ENCODE results near the gene GAB1.

The GAB1 gene

DNA sequence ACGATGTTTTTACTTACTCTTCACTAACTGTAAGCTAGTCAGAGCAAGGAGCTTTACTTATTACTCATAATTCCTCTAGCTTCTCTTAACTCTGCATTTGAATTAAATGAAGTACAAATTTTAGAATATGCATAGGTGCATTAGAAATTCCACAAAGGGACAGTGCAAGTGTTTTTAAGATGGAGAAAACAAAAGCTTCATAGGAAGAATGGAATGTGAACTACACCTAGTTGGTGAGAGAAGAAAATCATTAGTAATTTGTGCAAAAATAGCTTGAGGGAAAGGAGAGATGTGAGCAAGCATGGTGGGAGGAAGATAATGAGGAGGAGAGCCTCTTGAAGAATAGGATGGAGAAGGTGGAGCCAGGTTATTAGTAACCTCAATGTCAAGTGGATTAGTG lies 99.3 kb downstream of the GAB1 start:
- DNase-seq (ENCODE audit: extremely low read depth, low read depth): no peak

DNA sequence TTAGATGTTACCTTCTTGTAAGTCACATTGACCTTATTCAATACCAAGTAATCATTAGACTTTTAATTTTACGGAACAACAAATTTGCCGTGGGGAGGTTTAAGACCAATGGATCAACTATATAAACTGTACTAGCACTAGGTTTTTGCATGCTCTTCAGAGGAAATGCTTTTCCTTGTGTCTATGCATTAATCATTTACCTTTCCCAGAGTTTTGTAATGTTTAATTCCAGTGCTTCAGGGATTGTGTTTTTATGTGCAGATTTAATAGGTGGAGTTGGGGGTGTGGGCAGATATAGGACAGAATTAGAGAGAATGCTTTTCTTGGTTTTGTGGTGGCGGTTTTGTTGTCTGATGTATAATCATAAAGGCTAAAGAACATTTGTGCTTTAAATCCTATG lies 100.8 kb downstream of the GAB1 start:
- TF ChIP-seq, protein P1, sequence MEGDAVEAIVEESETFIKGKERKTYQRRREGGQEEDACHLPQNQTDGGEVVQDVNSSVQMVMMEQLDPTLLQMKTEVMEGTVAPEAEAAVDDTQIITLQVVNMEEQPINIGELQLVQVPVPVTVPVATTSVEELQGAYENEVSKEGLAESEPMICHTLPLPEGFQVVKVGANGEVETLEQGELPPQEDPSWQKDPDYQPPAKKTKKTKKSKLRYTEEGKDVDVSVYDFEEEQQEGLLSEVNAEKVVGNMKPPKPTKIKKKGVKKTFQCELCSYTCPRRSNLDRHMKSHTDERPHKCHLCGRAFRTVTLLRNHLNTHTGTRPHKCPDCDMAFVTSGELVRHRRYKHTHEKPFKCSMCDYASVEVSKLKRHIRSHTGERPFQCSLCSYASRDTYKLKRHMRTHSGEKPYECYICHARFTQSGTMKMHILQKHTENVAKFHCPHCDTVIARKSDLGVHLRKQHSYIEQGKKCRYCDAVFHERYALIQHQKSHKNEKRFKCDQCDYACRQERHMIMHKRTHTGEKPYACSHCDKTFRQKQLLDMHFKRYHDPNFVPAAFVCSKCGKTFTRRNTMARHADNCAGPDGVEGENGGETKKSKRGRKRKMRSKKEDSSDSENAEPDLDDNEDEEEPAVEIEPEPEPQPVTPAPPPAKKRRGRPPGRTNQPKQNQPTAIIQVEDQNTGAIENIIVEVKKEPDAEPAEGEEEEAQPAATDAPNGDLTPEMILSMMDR (IDR thresholded peaks at IDR 0.05; ENCODE audit: low read depth, low read length): no peak
- DNase-seq (ENCODE audit: extremely low read depth, low read depth): no peak

More for the DNA sequence above, 99.3 kb downstream of the GAB1 start:
- TF ChIP-seq, protein P1 (IDR thresholded peaks at IDR 0.05; ENCODE audit: low read depth, low read length): no peak

GRCh38 chr4:143437937-143438336 lies 101.3 kb downstream of the GAB1 start:
- TF ChIP-seq, protein P1 (IDR thresholded peaks at IDR 0.05; ENCODE audit: low read depth, low read length): no peak
- DNase-seq (ENCODE audit: extremely low read depth, low read depth): no peak

- TF ChIP-seq, protein P1 (IDR thresholded peaks at IDR 0.05; ENCODE audit: low read depth, low read length): no peak
- no peak for DNase-seq (ENCODE audit: extremely low read depth, low read depth)
Measured at GRCh38 chr4:143438710-143439109, 102.0 kb downstream of the GAB1 start.

DNA sequence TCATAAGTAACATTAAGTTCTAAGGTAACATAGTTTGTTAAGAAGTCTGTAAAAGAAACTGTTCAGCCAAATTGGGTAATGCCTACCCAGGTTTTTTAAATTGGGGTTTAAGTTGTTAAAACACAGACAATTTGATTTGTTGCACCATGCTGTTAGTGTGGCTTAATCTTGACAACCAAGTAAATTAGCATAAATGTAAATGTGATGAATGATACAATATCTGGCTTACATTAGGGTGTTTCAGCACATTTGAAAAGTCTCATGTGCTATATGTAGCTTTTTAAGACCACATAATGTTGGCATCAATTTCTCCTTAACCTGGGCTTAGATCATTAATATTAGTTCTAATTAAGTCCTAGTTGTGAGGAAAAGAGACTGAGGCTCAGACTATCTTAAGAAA lies 104.4 kb downstream of the GAB1 start:
- TF ChIP-seq, protein P1 (IDR thresholded peaks at IDR 0.05; ENCODE audit: low read depth, low read length): no peak
- DNase-seq (ENCODE audit: extremely low read depth, low read depth): no peak

DNA sequence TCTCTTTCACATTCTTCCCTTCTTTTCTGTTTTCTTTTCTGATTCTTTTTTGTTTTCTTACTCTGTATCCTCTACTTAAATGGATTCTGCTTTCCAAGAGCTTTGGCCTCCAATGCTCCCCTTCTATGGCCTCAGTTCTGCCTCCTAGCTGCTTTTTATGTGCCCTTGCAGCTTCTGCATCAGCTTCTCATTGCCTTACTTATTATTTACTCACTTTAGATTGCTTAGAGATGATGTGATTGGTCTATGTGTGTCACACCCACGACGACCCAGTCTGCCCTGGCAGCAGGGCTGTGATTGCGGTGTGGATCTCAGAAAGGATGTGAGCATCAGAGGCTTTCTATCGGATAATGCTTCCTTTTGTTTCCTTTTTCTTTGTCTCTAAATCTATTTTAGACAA lies 105.0 kb downstream of the GAB1 start:
- DNase-seq (ENCODE audit: extremely low read depth, low read depth): no peak
- TF ChIP-seq, protein P1 (IDR thresholded peaks at IDR 0.05; ENCODE audit: low read depth, low read length): no peak

- TF ChIP-seq, protein P1 (IDR thresholded peaks at IDR 0.05; ENCODE audit: low read depth, low read length): no peak
- DNase-seq (ENCODE audit: extremely low read depth, low read depth): no peak
Measured at GRCh38 chr4:143443728-143444127, 107.1 kb downstream of the GAB1 start.

All from AG09319 (cell line).